Inflammatory macrophage (primary cell): ENCODE data around the gene IER3IP1.

Experiments
- DNase-seq, 2 donors: peaks; one replicate each; pipeline ENCODE4 v3.0.0-alpha.2; 2020 to 2022
- total RNA-seq, 18 experiments: gene quantifications; one replicate each; lab custom pipeline; 2026; ENCODE audit warnings: mixed read lengths in 6 of 18, inconsistent platforms in 2 of 18; lab: John Stamatoyannopoulos, UW

Gene IER3IP1
- 8.1 to 44.6 (median 27.6) reads per million in 18 experiments for total RNA-seq

- peak; percentile 95 for DNase-seq
These were observed at the start of gene IER3IP1 for GRCh38 chr18:47175898-47176575. Gene IER3IP1 (minus strand): TSS chr18:47176364. CDS start chr18:47176277, 87 bp downstream.

GRCh38 chr18:47215554-47216138 is 39.5 kb upstream of the IER3IP1 start:
- DNase-seq = peak; percentile 25 to 26

GRCh38 chr18:47209171-47209570 is 33.0 kb upstream of the IER3IP1 start:
- no peak for DNase-seq

- no peak for DNase-seq
These were observed 30.9 kb upstream of the IER3IP1 start for GRCh38 chr18:47206945-47207637.

- DNase-seq = peak; percentile 54 to 60
These were observed 28.9 kb upstream of the IER3IP1 start for GRCh38 chr18:47204908-47205522.

- no peak for DNase-seq
These were observed 27.7 kb upstream of the IER3IP1 start for GRCh38 chr18:47203626-47204464.

- peak in 1 of 2 donors; percentile 13 for DNase-seq
These were observed 19.8 kb upstream of the IER3IP1 start for GRCh38 chr18:47195961-47196360.

GRCh38 chr18:47191961-47192360 is 15.8 kb upstream of the IER3IP1 start:
- peak; percentile 3 to 7 for DNase-seq

GRCh38 chr18:47187721-47188120 is 11.6 kb upstream of the IER3IP1 start:
- DNase-seq = no peak

- DNase-seq = peak; percentile 79 to 80
These were observed 8.4 kb upstream of the IER3IP1 start for GRCh38 chr18:47184419-47185050.

GRCh38 chr18:47182156-47182555 is 6.0 kb upstream of the IER3IP1 start:
- DNase-seq = peak in 1 of 2 donors; percentile 2

GRCh38 chr18:47180765-47181164 is 4.6 kb upstream of the IER3IP1 start:
- no peak for DNase-seq

- no peak for DNase-seq
These were observed 3.4 kb upstream of the IER3IP1 start for GRCh38 chr18:47179520-47179919.

- DNase-seq = no peak
These were observed 774 bp downstream of the IER3IP1 start for GRCh38 chr18:47175283-47175897.

- no peak for DNase-seq
These were observed 1.5 kb downstream of the IER3IP1 start for GRCh38 chr18:47174545-47175116.

- DNase-seq = no peak
These were observed 3.7 kb downstream of the IER3IP1 start for GRCh38 chr18:47172476-47172875.

- no peak for DNase-seq
These were observed 7.3 kb downstream of the IER3IP1 start for GRCh38 chr18:47168913-47169312.

GRCh38 chr18:47168509-47168908 is 7.7 kb downstream of the IER3IP1 start:
- no peak for DNase-seq

GRCh38 chr18:47166294-47166693 is 9.9 kb downstream of the IER3IP1 start:
- DNase-seq = no peak

- no peak for DNase-seq
These were observed 12.9 kb downstream of the IER3IP1 start for GRCh38 chr18:47163241-47163640.

GRCh38 chr18:47160256-47160655 is 15.9 kb downstream of the IER3IP1 start:
- DNase-seq = no peak
